Choroid plexus epithelial cell (primary cell): ENCODE data around the gene LSM3.
A peak's percentile ranks its signal among the peaks of the same experiment; 100 is the strongest.

Source experiments
- DNase-seq: peaks from one replicate; pipeline ENCODE4 v3.0.0-alpha.2; 2010; ENCODE audit warnings: low read depth
- H3K4me3 ChIP-seq: 2 replicates; pipeline ENCODE4 v1.5.1; 2011; ENCODE audit warnings: low read depth, mild to moderate bottlenecking, control low read depth, low read length, moderate library complexity
- CTCF ChIP-seq: conservative IDR thresholded peaks from 2 replicates; pipeline ENCODE4 v1.5.1; 2011; ENCODE audit warnings: low read depth, mild to moderate bottlenecking, control low read depth, inconsistent platforms, low read length, moderate library complexity

The LSM3 gene

GRCh38 chr3:14178247-14179113 lies at the start of gene LSM3, which contains the start of gene XPC:
TSS of gene LSM3 (plus strand) at chr3:14178817. CDS start at chr3:14178861, 44 bp downstream.
TSS of gene XPC (minus strand) at chr3:14178601. CDS start at chr3:14178568, 33 bp downstream.
- DNase-seq: peak; percentile 100
- H3K4me3 ChIP-seq: peak within 1 kb of the TSS; percentile 89
- no peak for TF ChIP-seq CTCF

- no peak for DNase-seq
- TF ChIP-seq CTCF: no peak
- no peak overlapping the region for H3K4me3 ChIP-seq
These were observed 49.3 kb upstream of the LSM3 start for GRCh38 chr3:14129296-14129695.

GRCh38 chr3:14130230-14130629 lies 48.4 kb upstream of the LSM3 start:
- no peak for TF ChIP-seq CTCF
- no peak for DNase-seq
- H3K4me3 ChIP-seq: no peak overlapping the region

GRCh38 chr3:14130707-14131106 lies 47.9 kb upstream of the LSM3 start:
- DNase-seq: no peak
- no peak overlapping the region for H3K4me3 ChIP-seq
- no peak for TF ChIP-seq CTCF

GRCh38 chr3:14131134-14131533 lies 47.5 kb upstream of the LSM3 start:
- no peak overlapping the region for H3K4me3 ChIP-seq
- TF ChIP-seq CTCF: no peak
- no peak for DNase-seq

GRCh38 chr3:14132120-14132519 lies 46.5 kb upstream of the LSM3 start:
- H3K4me3 ChIP-seq: no peak overlapping the region
- DNase-seq: no peak
- no peak for TF ChIP-seq CTCF

GRCh38 chr3:14132689-14133088 lies 45.9 kb upstream of the LSM3 start:
- DNase-seq: no peak
- no peak for TF ChIP-seq CTCF

More at GRCh38 chr3:14132689-14133088, 45.9 kb upstream of the LSM3 start:
- H3K4me3 ChIP-seq: no peak overlapping the region
